Central memory CD4-positive, alpha-beta T cell (primary cell): Measurements from ENCODE around the gene FAM120C.

ENCODE experiments used
- DNase-seq: peaks from one replicate; pipeline ENCODE4 v3.0.0; 2022
- total RNA-seq, 3 experiments: gene quantifications; one replicate each; lab custom pipeline; 2026; lab: John Stamatoyannopoulos, UW

FAM120C gene
- total RNA-seq: 7.2 to 16.2 (median 14.4) reads per million in 3 experiments

DNA sequence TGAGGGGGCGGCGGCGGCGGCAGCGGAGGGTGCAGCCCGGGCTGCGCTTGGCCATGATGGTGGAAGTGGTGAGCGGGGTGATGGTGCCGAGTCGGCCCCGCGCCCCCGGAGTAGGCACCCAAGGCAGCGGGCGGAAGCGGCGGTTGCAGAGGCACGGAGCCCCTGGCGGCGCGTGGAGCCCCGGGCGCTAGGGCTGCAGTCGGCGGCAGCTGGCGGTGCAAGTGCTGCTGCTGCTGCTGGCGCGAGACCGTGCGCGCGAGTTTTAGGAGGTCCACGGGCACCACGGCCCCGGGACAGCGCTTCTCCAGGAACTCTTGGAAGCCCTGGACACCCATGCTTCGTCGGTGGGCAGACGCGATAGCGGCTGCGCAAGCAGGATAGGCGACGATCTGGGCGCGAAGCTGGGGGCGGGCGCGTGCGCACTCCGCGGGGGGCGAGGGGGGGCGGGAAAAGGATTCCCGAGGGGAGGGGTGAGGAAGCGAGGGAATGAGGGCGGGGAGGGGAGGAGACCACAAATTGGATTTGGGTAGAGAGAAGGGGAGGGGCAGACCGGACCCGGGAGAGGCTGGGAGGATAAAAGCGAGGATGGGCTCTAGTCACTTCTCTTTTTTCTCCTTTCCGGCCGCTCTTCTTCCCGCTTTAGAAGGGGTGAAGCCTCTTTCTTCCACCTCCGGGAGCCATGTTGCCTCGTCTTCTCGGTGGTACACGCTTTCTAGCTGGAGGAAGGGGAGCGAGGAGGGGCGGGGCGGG, at the start of gene FAM120C:
Gene FAM120C, minus strand, starts transcription at position 391 of the 750 bp plus-strand sequence. Its CDS starts 56 bp downstream, at position 335.
- DNase-seq: peak; percentile 60

GRCh38 chrX:54230435-54231148, 47.5 kb upstream of the FAM120C start:
- DNase-seq: no peak

- DNase-seq: no peak
Measured at GRCh38 chrX:54223581-54223980, 40.5 kb upstream of the FAM120C start.

- no peak for DNase-seq
Measured at GRCh38 chrX:54213603-54214002, 30.5 kb upstream of the FAM120C start.

GRCh38 chrX:54208531-54208930, 25.5 kb upstream of the FAM120C start:
- DNase-seq: no peak

DNA sequence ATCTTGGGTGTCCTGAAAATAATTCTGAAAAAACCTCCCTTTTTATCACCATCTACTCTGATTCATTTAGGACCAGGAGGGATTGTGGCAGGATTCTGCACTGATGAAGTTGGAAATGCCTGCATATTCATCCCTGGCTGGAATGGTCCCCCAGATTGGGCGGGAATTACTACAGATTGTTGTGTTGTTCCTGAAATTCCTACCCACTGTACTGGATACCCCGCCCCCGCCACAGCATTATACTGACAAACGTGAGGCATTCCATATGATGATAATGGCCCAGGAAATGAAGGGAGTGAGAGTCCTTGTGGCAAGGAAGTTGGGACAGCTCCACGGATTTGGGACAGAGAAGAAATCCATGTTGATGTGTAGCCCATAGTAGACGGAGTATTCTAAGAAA, 15.2 kb upstream of the FAM120C start:
- DNase-seq: no peak

GRCh38 chrX:54194982-54195588, 12.0 kb upstream of the FAM120C start:
- DNase-seq: no peak

- no peak for DNase-seq
Measured at GRCh38 chrX:54193085-54193821, 10.2 kb upstream of the FAM120C start.

GRCh38 chrX:54184474-54184873, 1.4 kb upstream of the FAM120C start:
- DNase-seq: no peak

DNA sequence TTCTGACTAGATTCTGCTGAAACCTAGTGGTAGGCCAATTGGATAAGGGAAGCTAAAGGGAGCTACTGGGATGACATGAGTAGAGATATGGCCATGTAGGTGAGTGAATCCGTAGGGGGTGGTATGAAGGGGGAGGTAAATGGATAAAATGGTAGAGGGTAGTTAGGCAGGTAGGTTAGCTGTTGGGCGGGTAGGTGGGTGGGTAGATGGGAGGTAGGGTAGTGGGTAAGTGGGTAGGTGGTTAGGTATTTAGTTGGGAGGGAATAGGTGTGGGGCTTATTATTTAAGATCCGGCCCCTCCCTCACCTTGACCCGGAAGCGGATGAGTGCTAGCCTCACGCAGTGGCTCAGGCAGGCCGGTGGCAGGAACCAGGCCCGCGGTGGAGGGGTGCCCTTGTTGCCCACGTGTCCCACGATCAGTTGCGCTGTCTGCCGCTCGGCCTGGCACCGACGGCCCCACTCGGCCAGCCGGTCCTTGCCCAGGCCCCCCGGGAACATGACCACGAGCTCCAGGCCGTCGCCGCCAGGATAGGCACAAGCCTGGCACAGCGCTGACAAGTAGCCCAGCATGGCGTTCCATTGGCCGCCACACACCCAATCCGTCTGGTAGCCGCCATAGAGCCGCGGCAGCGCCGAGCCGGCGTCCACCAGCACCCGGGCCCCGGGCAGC, 725 bp downstream of the FAM120C start:
- peak; percentile 57 for DNase-seq

DNA sequence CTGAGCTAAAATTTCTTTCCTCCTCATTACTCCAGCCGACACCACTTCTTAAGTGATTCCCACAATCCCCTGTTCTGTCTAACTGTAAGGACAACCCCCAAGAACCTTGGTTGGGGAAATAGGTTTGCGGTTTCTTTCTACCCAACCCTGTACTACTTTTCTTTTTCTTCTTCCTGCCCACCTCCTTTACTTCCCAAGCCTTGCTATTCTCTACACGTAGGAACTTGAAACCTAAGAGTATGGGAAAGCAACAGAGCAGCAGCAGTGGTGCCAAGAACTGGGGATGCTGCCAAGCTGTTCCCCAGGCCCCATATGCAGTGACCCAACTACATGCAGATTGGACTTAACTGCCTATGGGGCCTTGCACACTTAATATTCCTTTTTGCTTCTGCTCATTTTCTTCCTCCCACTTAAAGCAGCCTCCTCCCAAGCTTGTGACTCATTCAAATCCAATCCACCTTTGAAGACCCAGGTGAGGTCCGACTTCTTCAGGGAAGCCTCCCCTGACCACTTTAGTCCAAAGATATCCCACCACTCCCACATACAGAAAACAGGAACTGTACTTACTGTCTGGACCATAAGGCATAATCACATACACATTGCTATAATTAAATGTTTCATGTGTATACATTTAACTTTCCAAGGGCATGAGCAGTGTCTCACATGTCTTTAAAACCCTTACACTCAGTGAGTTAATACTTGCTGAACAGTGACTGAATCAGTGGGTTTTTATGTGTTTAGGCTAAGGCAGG, 1.7 kb downstream of the FAM120C start:
- no peak for DNase-seq

GRCh38 chrX:54180403-54180802, 2.7 kb downstream of the FAM120C start:
- no peak for DNase-seq

GRCh38 chrX:54178100-54178940, 4.7 kb downstream of the FAM120C start:
- DNase-seq: no peak

- DNase-seq: no peak
Measured at GRCh38 chrX:54177306-54177705, 5.7 kb downstream of the FAM120C start.

- no peak for DNase-seq
Measured at GRCh38 chrX:54173791-54174190, 9.3 kb downstream of the FAM120C start.

- DNase-seq: no peak
Measured at GRCh38 chrX:54172455-54172854, 10.6 kb downstream of the FAM120C start.

DNA sequence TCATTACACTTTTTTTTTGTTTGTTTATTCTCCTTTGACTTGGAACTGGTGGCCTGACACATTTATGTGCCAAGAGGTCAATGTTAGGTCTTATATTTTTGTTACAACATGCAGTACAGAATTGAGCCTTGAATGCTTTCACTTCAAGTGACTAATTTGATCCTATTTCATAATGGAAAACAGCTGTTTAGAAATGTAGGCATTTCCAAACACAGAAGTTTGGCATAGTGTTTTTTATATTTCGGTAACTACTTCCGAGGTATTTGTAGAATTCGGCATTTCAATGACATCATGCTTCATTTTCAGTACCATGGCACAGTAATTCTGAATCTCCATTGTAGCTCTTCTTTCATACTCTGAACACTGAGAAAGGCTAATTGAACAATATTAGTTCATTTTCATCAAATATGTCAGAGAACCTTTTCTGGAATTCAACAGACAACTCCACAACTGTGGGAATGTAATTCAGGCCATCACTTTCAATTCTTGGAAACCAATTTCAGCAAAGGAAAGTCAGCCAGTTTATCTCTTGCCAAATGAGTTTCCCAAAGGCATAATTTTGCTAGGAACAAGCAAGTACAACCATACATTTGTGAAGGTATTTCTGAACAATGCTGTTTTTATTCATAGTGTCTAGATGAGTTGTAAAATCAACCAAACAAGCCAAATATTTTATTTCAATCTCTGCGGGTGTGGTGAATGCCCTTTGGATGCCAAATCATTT, 11.4 kb downstream of the FAM120C start:
- DNase-seq: no peak

GRCh38 chrX:54171091-54171490, 12.0 kb downstream of the FAM120C start:
- no peak for DNase-seq

GRCh38 chrX:54166915-54167314, 16.1 kb downstream of the FAM120C start:
- no peak for DNase-seq

GRCh38 chrX:54157561-54157960, 25.5 kb downstream of the FAM120C start:
- DNase-seq: no peak
